Astrocyte (in vitro differentiated cells and primary cell): ENCODE measurements around the gene EML1.

Experiments used
- EZH2 ChIP-seq: IDR thresholded peaks from 2 replicates; pipeline ENCODE4 v1.6.1; 2012; ENCODE audit warnings: mild to moderate bottlenecking, low read length, inconsistent platforms; ENCODE audit not compliant: insufficient read depth
- TF ChIP-seq, protein P1 (sequence below): IDR thresholded peaks from 2 replicates; pipeline ENCODE4 v1.5.1; 2011; ENCODE audit warnings: low read depth, mild to moderate bottlenecking, inconsistent platforms, low read length, moderate library complexity; ENCODE audit not compliant: insufficient read depth

DNA sequence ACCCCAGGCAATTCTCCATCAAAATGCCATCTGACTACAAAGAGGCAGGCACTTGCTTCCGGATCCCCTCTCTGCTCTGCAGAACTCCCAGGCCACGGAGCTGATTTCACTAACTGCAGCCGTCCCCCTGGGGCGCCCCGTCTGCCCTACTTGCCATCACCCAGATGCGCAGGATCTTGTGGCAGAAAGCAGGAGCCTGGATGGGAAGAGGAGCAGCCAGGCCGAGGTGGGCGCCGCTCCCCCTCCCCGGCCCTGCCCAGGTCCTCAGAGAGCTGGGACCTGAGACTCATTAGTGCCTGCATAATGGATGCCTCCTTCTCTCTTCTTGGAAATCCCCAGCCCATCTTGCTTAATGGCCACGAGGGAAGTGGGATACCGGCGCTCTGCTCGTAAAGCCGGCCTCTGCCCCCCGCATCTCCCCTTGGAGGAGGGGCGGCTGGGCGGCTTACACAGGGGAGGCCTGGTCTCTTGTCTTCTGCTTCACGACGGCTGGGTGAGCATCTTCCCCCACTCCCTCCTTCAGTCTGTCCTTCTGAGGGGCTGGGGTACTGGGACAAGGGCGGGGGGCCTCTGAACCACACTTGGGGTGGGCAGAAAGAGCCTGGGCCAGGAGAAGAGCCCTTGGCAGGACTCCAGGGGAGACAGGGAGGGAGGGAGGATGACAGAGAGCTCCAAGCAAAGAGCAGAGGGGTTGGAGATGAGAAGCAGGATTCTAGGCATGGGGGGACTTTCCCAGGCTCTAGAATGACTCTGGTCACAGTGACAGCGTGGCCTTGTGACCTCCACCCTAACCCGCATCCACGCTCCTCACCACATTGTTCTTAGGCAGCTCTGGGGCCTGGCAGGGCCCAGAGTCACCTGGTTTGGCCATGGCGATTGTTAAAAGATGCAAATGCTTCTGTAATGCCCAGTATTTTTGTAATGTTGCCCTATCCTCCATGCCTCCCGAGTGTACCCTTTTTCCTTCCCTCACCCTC, 19.4 kb upstream of the EML1 start:
- TF ChIP-seq, protein P1, sequence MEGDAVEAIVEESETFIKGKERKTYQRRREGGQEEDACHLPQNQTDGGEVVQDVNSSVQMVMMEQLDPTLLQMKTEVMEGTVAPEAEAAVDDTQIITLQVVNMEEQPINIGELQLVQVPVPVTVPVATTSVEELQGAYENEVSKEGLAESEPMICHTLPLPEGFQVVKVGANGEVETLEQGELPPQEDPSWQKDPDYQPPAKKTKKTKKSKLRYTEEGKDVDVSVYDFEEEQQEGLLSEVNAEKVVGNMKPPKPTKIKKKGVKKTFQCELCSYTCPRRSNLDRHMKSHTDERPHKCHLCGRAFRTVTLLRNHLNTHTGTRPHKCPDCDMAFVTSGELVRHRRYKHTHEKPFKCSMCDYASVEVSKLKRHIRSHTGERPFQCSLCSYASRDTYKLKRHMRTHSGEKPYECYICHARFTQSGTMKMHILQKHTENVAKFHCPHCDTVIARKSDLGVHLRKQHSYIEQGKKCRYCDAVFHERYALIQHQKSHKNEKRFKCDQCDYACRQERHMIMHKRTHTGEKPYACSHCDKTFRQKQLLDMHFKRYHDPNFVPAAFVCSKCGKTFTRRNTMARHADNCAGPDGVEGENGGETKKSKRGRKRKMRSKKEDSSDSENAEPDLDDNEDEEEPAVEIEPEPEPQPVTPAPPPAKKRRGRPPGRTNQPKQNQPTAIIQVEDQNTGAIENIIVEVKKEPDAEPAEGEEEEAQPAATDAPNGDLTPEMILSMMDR: no peak
- TF ChIP-seq EZH2: no peak
